ENCODE results near the gene CDCP2.

- no peak for TF ChIP-seq EZH2 (IDR thresholded peaks at IDR 0.05; ENCODE audit: insufficient read depth, low read length)
- TF ChIP-seq CTCF (IDR thresholded peaks at IDR 0.05; ENCODE audit: insufficient read depth, low read depth, low read length) = no peak
Measured at GRCh38 chr1:54137534-54138061, 15.2 kb downstream of the CDCP2 start.
